ENCODE data around the gene LIPA.
A peak's percentile ranks its signal among the peaks of the same experiment; 100 is the strongest.
"Not testable (repeated sequence)": the region's sequence is repeated elsewhere in the genome, so short reads cannot be mapped to it uniquely, and the experiment has no call there.

Gene LIPA

GRCh38 chr10:89251409-89252224, at the start of gene LIPA:
LIPA (minus strand) TSS chr10:89251775; CDS start chr10:89247648, 4,127 bp downstream.
- peak; percentile 86 to 92 for DNase-seq (ENCODE audit: low read depth in 2 of 2)

GRCh38 chr10:89301232-89301631, 49.7 kb upstream of the LIPA start:
- DNase-seq (ENCODE audit: low read depth in 2 of 2), result no peak

- DNase-seq (ENCODE audit: low read depth in 2 of 2), result no peak
Observed at GRCh38 chr10:89299031-89299430, 47.5 kb upstream of the LIPA start.

- DNase-seq (ENCODE audit: low read depth in 2 of 2), result no peak
Observed at GRCh38 chr10:89297791-89298190, 46.2 kb upstream of the LIPA start.

- no peak for DNase-seq (ENCODE audit: low read depth in 2 of 2)
Observed at GRCh38 chr10:89297356-89297755, 45.8 kb upstream of the LIPA start.

- DNase-seq (ENCODE audit: low read depth in 2 of 2), result no peak
Observed at GRCh38 chr10:89296220-89296648, 44.7 kb upstream of the LIPA start.

- no peak for DNase-seq (ENCODE audit: low read depth in 2 of 2)
Observed at GRCh38 chr10:89295597-89295996, 44.0 kb upstream of the LIPA start.

GRCh38 chr10:89294721-89295239, 43.2 kb upstream of the LIPA start:
- DNase-seq (ENCODE audit: low read depth in 2 of 2), result no peak

- DNase-seq (ENCODE audit: low read depth in 2 of 2), result not testable (repeated sequence)
Observed at GRCh38 chr10:89285303-89285702, 33.7 kb upstream of the LIPA start.

- DNase-seq (ENCODE audit: low read depth in 2 of 2), result not testable (repeated sequence)
Observed at GRCh38 chr10:89284711-89285110, 33.1 kb upstream of the LIPA start.

GRCh38 chr10:89283936-89284475, 32.4 kb upstream of the LIPA start:
- DNase-seq (ENCODE audit: low read depth in 2 of 2), result no peak

GRCh38 chr10:89283025-89283935, 31.7 kb upstream of the LIPA start:
- no peak for DNase-seq (ENCODE audit: low read depth in 2 of 2)

- DNase-seq (ENCODE audit: low read depth in 2 of 2), result no peak
Observed at GRCh38 chr10:89281606-89282395, 30.2 kb upstream of the LIPA start.

- DNase-seq (ENCODE audit: low read depth in 2 of 2), result no peak
Observed at GRCh38 chr10:89280508-89280907, 28.9 kb upstream of the LIPA start.

GRCh38 chr10:89279421-89279869, 27.9 kb upstream of the LIPA start:
- no peak for DNase-seq (ENCODE audit: low read depth in 2 of 2)

GRCh38 chr10:89278900-89279392, 27.4 kb upstream of the LIPA start:
- DNase-seq (ENCODE audit: low read depth in 2 of 2), result no peak

GRCh38 chr10:89278034-89278535, 26.5 kb upstream of the LIPA start:
- DNase-seq (ENCODE audit: low read depth in 2 of 2), result no peak

- no peak for DNase-seq (ENCODE audit: low read depth in 2 of 2)
Observed at GRCh38 chr10:89275383-89275782, 23.8 kb upstream of the LIPA start.

- DNase-seq (ENCODE audit: low read depth in 2 of 2), result no peak
Observed at GRCh38 chr10:89274928-89275327, 23.4 kb upstream of the LIPA start.

GRCh38 chr10:89273680-89274079, 22.1 kb upstream of the LIPA start:
- no peak for DNase-seq (ENCODE audit: low read depth in 2 of 2)

- no peak for DNase-seq (ENCODE audit: low read depth in 2 of 2)
Observed at GRCh38 chr10:89271532-89271931, 20.0 kb upstream of the LIPA start.

Measured in stimulated activated CD4-positive, alpha-beta T cell treated with anti-CD3 and anti-CD28 coated beads, Interleukin-1b, Interleukin-23, amount 100 ng/mL, for 4 hours (primary cell).